Adrenal gland (tissue), 5 donors: ENCODE results near the gene PRIMA1.

Source experiments
- CTCF ChIP-seq, 6 experiments: fragments of 450-650 bp in 4 of 6; fragments of 200-600 bp in 2 of 6; sonication (generic) in 1 of 6; IDR thresholded peaks; 1 replicate in 5 of 6; 2 replicates in 1 of 6; pipeline versions ENCODE4 v1.5.1 to v1.8.0; 2016 to 2021; ENCODE audit warnings: antibody characterized with exemption in 6 of 6, mild to moderate bottlenecking in 2 of 6, moderate library complexity in 1 of 6
- POLR2A ChIP-seq, 2 donors: fragments of 450-650 bp; IDR thresholded peaks; one replicate each; pipeline ENCODE4 v1.6.1; 2017; ENCODE audit warnings: antibody characterized with exemption in 2 of 2, mild to moderate bottlenecking in 2 of 2, moderate library complexity in 1 of 2
- donor health status: DM: no; HTN: no; CAD: no.

DNA sequence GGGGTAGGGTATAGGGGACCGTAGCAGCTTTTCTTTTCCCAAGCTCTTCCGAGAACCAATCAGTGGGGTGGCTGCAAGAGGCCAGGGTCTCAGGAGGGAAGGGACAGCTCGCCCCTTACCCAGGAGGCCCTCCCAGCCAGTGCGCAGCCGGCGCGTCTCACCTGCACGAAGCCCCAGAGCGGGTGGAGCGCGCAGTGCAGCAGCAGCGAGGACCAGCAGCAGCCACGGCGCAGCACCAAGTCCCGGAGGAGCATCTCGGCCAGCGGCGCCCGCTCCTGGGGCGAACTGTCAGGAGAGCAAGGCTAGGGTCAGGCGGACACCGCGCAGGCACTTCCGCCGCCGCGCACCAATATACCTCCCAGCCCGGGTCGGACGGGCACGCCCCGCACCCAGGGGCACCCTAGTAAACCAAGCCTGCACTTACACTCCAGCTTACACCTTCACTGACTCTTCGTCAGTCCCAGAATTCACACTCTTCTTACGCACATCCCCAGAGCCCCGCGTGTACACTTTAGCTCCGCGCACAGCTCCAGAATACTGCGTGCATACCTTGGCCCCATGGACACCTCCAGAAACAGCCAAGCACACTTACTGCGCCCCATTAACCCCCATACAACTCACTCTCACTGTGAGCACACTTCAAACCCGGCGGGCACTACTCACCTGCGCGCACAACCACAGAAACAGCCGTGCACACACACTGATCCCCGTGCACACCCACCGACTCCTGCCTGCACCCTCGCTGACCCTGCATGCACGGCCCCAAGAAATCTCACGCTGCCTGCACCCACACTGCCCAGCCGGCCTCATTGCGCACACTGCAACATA, 606 bp downstream of the PRIMA1 start:
- TF ChIP-seq CTCF (IDR thresholded peaks at IDR 0.05) (no peak), POLR2A (IDR thresholded peaks at IDR 0.05) (no peak)
